Measurements from ENCODE around the gene CACNA1C.

The CACNA1C gene

GRCh38 chr12:2562400-2562799 lies 509.6 kb downstream of the CACNA1C start:
- FAIRE-seq (no peak), DNase-seq (ENCODE audit: low spot score) (no peak)

- FAIRE-seq (peak; percentile 13), DNase-seq (ENCODE audit: low spot score) (no peak)
Measured at GRCh38 chr12:2563709-2564108, 510.9 kb downstream of the CACNA1C start.

GRCh38 chr12:2566161-2566560 lies 513.4 kb downstream of the CACNA1C start:
- no peak for DNase-seq (ENCODE audit: low spot score)
- no peak for FAIRE-seq

GRCh38 chr12:2567711-2568110 lies 514.9 kb downstream of the CACNA1C start:
- DNase-seq (ENCODE audit: low spot score) (no peak), FAIRE-seq (no peak)

GRCh38 chr12:2570562-2570961 lies 517.8 kb downstream of the CACNA1C start:
- FAIRE-seq = no peak
- DNase-seq (ENCODE audit: low spot score) = no peak

GRCh38 chr12:2574355-2574935 lies 521.7 kb downstream of the CACNA1C start:
- FAIRE-seq (no peak), DNase-seq (ENCODE audit: low spot score) (no peak)

GRCh38 chr12:2575245-2575644 lies 522.5 kb downstream of the CACNA1C start:
- DNase-seq (ENCODE audit: low spot score) (no peak), FAIRE-seq (no peak)

GRCh38 chr12:2578211-2578610 lies 525.4 kb downstream of the CACNA1C start:
- DNase-seq (ENCODE audit: low spot score) = no peak
- FAIRE-seq = no peak

GRCh38 chr12:2578772-2579171 lies 526.0 kb downstream of the CACNA1C start:
- no peak for FAIRE-seq
- DNase-seq (ENCODE audit: low spot score) = no peak

- no peak for FAIRE-seq
- no peak for DNase-seq (ENCODE audit: low spot score)
Measured at GRCh38 chr12:2580821-2581220, 528.0 kb downstream of the CACNA1C start.

- DNase-seq (ENCODE audit: low spot score) = no peak
- peak; percentile 66 for FAIRE-seq
Measured at GRCh38 chr12:2581293-2582045, 528.7 kb downstream of the CACNA1C start.

- peak; percentile 22 for DNase-seq (ENCODE audit: low spot score)
- FAIRE-seq = peak; percentile 5
Measured at GRCh38 chr12:2582631-2583030, 529.8 kb downstream of the CACNA1C start.

GRCh38 chr12:2583091-2583497 lies 530.3 kb downstream of the CACNA1C start:
- FAIRE-seq (peak; percentile 98), DNase-seq (ENCODE audit: low spot score) (peak; percentile 94)

GRCh38 chr12:2583642-2584401 lies 531.0 kb downstream of the CACNA1C start:
- DNase-seq (ENCODE audit: low spot score) (no peak), FAIRE-seq (peak; percentile 44)

GRCh38 chr12:2586156-2587038 lies 533.6 kb downstream of the CACNA1C start:
- FAIRE-seq (no peak), DNase-seq (ENCODE audit: low spot score) (peak; percentile 53)

- peak; percentile 68 for FAIRE-seq
- no peak for DNase-seq (ENCODE audit: low spot score)
Measured at GRCh38 chr12:2588345-2588744, 535.6 kb downstream of the CACNA1C start.

- no peak for DNase-seq (ENCODE audit: low spot score)
- peak; percentile 73 for FAIRE-seq
Measured at GRCh38 chr12:2589381-2589780, 536.6 kb downstream of the CACNA1C start.

- FAIRE-seq (no peak), DNase-seq (ENCODE audit: low spot score) (no peak)
Measured at GRCh38 chr12:2593045-2593444, 540.3 kb downstream of the CACNA1C start.

GRCh38 chr12:2596441-2596840 lies 543.7 kb downstream of the CACNA1C start:
- FAIRE-seq = no peak

GRCh38 chr12:2605301-2605700 lies 552.5 kb downstream of the CACNA1C start:
- DNase-seq (ENCODE audit: low spot score) (no peak), FAIRE-seq (no peak)

More at GRCh38 chr12:2596441-2596840, 543.7 kb downstream of the CACNA1C start:
- no peak for DNase-seq (ENCODE audit: low spot score)

- DNase-seq (ENCODE audit: low spot score) = no peak
- peak; percentile 23 for FAIRE-seq
Measured at GRCh38 chr12:2606186-2606910, 553.6 kb downstream of the CACNA1C start.
